NCI-H2196 treated with DMSO at 0.1 percent for 48 hours (cell line): ENCODE measurements around the gene LYPLA2.
A peak's percentile ranks its signal among the peaks of the same experiment; 100 is the strongest.
"Not testable (repeated sequence)": the region's sequence is repeated elsewhere in the genome, so short reads cannot be mapped to it uniquely, and the experiment has no call there.

Source experiments
- DNase-seq: peaks from one replicate; lab custom pipeline; 2025; ENCODE audit not compliant: unreplicated experiment; lab: John Stamatoyannopoulos, UW

The LYPLA2 gene

GRCh38 chr1:23799570-23800399, 8.8 kb downstream of the LYPLA2 start:
- peak; percentile 52 for DNase-seq

DNA sequence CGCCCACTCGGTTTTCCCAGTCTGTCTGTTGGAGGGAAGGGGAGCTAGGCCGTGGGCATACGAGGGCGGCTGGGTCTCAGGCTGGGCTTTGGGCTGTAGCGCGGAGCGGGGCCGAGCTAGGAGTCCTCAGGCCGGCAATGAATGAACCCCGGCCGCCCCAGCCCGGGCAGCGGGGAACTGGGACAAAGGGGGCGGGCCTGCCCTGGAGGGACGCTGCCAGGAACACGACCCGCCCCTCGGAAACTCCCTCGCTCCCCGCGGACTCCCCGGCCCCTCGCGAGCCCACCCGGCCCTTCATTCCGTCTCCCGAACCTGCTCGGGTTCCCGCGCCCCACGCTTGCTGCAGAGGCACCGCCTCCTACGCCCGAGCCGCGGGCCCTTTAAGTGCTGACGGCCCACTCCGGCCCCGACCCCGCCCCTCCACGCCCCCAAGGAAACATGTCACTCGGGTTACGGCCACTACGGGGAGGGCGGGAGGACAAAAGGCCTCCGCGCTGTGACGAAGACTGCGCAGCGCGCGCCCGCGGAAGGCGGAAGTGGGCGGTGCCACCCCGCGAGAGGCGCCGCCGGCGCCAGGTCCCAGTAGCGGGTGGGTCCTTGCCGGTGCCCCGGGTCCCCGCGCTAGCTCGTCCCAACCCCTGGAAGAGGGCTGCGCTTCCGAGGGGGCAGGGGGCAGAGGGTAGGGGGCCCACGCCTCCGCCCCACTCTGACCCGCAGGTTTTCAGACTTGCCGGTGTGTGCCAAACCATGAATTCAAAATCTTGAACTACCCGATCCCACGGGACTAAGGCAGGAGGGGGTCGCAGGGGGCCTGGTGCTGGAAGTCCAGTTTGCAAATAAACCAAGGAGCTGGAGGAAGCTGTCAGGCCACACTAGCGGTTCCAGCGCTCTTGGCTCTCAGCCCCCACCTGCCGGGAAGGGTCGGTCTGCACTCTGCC, 9.7 kb downstream of the LYPLA2 start, which contains the start of gene GALE:
Gene GALE, minus strand, starts transcription at position 355 of the 938 bp plus-strand sequence. CDS start 1,747 bp downstream, outside the sequence.
- peak; percentile 87 for DNase-seq

DNA sequence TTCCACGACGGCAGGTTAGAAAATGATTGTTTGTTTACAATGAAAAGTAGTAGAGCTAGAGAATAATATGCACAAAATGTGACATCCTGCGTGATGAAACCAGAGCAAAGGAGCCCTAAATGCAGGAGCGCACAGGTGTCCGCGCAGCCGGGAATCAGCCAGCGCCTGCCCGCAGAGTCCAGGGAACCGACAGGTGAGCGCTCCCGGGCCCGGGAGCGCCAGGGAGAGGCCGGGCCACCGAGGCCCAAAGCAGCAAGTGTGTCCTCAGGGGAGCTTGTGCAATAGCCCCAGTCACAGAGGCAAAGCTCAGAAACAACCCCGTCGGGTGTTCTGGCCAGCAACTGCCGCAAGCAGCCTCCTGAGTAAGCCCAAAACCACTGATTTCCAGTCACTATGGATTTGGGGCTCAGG, 10.4 kb downstream of the LYPLA2 start:
- DNase-seq, result no peak

DNA sequence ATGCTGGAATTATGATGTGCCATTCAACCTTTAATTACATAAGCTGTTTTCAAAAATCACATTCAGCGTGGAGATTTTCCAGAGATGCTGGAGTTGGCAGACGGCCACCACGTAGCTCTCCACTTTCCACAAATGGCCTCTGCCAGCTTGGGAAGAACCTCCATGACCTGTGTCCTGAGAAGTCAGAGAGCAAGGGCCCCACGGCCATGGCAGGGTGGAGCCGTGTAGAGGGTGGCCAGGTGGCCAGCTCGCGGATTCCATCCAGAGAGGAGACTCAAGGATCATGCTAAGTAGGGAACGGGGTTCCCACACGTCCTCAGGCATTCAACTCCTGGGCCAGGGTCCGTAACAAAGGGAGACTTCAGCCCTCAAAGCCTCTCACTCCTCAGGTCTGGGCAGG, 10.9 kb downstream of the LYPLA2 start:
- DNase-seq, result no peak

DNA sequence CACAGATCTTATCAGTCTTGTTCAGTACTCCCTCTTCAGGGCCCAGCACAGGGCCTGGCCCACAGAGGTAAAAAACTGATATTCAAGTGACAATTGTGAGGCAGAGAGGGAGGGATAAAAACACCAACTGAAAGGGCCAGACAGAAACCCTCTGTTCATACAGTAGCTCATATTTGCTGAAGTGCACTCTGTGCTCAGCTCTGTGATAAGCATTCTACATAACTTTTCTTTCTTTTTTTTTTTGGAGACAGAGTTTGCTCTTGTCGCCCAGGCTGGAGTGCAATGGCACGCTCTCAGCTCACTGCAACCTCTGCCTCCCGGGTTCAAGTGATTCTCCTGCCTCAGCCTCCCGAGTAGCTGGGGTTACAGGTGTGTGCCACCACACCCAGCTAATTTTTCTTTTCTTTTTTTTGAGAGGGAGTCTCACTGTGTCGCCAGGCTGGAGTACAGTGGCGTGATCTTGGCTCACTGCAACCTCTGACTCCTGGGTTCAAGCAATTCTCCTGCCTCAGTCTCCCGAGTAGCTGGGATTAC, 11.9 kb downstream of the LYPLA2 start:
- DNase-seq, result not testable (repeated sequence)

- DNase-seq, result no peak
These were observed 12.7 kb downstream of the LYPLA2 start for GRCh38 chr1:23803674-23804073.

DNA sequence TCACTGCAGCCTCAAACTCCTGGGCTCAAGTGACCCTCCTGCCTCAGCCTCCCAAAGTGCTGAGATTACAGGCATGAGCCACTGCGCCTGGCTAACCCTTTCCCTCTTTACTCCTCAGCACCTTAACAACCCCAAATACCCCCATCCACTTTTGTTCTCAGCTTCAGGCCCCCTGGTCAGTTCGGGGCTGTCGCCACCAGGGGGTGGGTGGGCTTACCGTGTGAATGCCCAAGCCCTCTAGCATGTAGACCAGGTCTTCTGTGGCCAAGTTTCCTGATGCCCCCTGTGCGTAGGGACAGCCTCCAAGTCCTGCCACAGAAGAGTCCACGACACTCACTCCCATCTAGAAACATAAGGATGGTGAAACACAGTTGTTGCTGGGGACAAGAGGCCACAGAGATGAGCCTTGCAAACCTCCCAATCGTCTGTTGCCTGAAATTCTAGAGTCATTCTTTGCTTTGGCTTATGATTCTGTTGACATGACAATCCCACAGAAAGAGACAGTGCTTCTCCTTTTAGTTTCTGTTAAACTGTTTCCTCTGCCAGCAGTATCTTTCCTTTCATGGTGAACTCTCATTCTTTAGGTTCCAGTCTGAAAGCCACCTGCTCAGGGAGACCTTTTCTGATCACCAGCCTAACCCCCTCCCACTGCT, 13.4 kb downstream of the LYPLA2 start:
- no peak for DNase-seq

- no peak for DNase-seq
These were observed 14.1 kb downstream of the LYPLA2 start for GRCh38 chr1:23805025-23805424.

DNA sequence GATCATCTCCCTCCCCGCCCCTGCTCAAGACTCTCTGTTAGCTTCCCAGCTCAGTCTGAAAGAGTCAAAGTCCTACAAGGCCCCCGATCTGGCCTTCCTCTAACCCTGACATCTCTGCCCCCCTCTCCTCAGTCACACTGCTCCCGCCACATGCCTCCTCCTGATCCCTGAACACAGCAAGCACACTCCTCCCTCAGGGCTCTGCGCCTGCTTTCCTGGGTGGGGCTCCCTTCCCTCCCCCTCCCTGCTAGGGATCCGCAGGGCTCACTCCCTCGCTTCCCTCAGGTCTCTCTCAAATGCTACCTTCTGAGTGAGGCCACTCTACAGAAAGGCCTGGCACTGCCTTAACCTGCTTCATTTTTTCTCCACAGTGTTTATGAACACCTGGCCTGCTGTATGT, 15.3 kb downstream of the LYPLA2 start:
- no peak for DNase-seq

- DNase-seq, result no peak
These were observed 16.5 kb downstream of the LYPLA2 start for GRCh38 chr1:23807453-23807852.

- peak; percentile 51 for DNase-seq
These were observed 18.8 kb downstream of the LYPLA2 start for GRCh38 chr1:23809751-23810171.

DNA sequence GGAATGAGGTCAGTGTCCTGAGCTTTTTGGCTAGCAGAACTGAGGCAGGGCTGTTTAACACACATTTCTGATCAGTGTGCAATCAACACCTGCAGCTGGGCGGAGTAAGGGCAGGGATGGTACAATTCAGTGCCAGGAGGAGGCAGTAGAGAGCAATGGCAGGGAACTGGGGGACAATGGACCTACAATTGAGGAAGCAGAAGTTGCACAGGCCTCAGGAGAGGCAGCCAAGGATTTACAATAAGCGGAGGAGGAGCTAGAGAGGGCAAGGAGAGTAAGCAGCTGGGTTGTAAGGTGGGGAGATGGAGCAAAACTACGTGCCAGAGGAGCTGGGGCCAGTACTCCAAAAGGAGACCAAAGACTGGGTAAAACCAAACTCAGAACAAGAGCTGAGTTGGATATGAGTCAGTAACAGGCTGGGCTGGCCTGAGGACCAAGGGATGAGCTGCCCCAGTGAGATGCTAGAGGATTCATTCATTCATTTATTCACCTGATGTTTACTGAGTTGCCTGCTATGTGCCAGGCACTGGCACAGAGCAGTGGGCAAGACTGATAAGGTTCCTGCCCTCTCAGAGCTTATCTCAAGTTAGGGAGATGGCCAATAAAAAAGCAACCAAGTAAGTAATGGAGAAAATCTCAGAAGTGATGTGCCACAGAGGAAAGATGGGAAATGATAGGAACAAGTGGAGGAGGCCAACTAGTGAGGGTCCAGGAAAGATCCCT, 20.0 kb downstream of the LYPLA2 start:
- no peak for DNase-seq

- DNase-seq, result no peak
These were observed 23.1 kb downstream of the LYPLA2 start for GRCh38 chr1:23814016-23814415.

DNA sequence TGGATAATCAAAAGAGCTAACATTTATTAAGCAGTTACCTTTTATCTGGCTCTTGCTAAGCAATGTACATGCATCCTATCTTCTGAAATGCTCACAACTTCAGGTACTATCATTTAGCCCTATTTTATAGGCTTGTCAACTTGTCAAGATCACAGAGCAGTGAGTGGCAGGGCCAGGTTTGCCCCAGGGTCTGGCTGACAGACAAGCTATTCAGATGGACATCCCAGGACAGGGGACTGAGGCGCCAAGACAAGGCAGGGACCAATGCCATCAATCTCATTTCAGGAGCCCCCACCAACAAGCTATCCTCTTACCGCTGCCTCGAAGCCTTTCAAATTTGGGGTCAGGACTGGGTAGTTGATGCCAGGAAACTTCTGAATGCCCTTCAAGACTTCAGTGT, 25.4 kb downstream of the LYPLA2 start:
- no peak for DNase-seq

DNA sequence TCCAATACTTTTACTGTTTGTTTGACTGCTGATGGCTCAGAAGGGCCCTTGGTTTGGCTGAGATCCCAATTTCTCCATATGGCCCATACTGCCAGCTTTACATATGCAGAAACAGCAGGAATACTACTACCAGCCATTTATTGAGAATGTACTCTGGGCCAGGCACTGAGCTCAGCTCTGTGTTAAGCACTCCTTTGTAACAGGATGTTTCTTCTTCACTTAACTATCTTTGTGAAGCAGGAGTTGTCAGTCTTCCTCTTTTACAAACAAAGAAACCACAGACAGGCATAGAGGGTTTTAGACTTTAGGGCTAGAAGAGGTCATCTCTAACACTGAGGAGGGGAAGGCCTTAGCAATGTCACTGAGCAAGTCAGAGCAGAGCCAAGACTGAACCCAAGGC, 26.0 kb downstream of the LYPLA2 start:
- DNase-seq, result no peak

DNA sequence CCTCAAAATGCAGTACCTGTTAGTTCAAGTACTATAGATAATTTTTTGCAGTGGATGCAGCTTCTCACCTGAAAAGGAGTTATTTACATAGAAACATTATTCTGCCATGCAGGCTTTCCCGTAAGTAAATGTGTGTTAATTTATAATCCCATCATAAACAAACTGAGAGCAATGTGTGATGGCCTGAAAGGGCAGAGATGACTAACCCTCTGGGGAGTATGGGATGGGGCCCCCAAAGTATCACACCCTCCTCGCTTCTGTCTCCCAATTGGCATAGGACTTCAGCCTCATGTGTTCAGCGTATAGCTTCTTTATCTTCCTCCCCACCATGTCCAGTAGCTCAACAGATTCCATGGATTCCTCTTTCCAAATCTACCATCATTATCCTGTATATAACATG, 26.7 kb downstream of the LYPLA2 start:
- DNase-seq, result no peak

- DNase-seq, result no peak
These were observed 32.8 kb downstream of the LYPLA2 start for GRCh38 chr1:23823767-23824166.

DNA sequence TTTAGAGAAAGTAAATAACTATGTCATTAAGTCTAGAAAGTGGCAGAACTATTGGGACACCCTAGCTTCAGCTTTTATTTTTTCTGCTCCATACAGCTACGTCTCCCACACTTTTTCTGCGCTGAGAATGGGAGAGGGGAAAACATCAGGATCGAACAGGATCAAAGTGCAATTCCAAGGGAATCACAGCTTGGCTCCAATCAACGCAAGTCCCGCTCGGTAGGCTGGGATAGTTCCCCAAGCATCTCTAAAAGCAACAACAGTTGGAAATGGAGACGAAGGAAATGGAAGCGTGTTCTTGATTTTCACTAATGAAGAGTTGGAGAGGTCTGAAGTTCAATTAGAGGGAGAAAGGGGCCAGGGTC, 33.7 kb downstream of the LYPLA2 start:
- no peak for DNase-seq

DNA sequence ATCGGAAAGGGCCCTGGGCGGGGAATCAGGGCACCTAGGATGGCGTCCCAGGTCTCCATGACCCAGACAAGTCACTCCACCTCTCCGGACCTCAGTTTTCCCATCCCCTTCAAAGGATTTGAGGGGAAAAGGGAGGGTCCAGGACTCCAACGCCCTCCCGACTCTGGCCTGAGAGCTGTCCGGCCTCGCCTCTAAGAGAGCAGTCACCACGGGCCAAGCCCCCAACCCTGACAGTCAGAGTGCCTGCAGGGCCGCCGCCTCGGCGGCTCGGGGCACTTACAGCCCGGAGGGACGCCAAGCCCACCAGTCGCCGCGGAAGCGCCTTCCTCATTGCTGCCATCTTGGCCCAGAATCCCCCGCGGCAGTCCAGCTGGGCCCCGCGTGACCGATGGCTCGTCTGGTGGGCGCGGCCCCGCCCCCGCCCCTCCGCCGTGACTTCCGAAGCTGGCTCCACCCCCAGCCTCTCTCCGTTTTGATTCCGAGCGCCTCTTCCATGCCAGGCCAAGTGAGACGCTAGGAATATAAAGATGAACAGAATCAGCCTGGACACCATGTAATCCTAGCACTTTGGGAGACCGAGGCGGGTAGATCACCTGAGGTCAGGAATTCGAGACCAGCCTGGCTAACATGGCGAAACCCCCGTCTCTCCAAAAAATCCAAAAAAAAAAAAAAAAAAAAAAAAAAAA, 34.3 kb downstream of the LYPLA2 start, which contains the start of gene HMGCL:
Gene HMGCL, minus strand, starts transcription at position 354 of the 686 bp plus-strand sequence. Its CDS starts 14 bp downstream, at position 340.
- peak; percentile 83 for DNase-seq
